ENCODE measurements around the gene SETDB1. TPM values are rescaled to one million over a fixed set of nuclear protein-coding genes. Genes with fewer than 3 reads are reported as not detected.

The SETDB1 gene
- total RNA-seq, 1 donor from 2014 or later: 28.6 TPM

DNA sequence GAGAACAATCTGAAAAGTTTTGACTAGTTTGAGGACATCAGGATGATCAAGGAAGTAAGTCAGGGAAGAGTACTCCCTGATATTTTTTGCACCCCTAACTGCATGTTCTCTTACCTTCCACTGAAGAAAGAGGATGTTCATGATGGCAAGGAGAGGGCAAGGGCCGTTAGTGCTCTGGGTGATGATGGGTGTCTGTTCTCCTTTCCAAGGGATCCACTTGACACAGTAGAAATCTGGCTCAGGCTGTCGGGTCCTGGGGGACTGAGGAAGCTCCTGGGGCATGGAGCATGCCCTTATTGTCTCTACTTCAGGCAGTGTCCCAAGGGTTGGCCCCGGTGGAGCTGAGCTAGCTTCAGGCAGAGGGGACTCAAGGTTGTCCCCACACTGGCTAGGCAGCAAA is 75.9 kb downstream of the SETDB1 start:
- no peak for DNase-seq (ENCODE audit: low read depth in 2 of 2)

DNA sequence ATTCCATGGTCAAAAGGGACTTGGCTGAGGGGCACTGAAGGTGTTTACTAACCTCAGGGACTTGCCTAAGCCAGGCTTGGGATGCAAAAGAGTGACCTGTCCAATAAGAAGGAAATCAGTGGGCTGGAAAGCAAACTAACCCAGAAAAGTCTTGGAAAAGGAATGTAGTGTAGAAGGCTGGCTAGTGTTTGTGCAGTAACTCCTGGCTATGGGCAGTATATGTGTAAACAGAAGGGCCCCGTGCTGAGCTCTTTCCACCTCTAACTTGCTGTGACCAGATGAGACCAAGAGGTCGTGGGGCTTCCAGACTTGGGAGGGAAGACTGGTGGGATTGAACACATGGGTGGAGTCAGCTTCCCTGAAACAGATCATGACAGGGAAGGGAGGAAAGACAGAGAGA is 76.4 kb downstream of the SETDB1 start:
- DNase-seq (ENCODE audit: low read depth in 2 of 2): no peak

DNA sequence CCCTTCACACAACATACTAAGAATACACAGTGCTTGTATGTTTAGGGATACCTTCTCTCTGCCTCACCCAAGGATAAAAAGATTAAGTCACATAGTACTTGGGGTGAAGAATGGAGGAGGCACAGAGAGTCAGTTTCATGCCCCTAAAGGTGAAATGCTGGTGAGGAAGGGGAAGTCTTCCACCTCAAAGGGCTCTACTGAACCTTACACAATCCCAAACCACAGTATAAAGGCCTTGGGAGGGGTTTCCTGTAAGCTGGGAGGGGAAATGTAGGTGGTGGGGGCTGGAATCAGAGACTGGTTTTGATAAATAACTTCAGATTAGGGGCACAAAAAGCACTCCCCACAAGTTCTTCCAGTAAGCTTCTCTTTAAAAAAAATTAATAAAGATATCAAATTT is 77.0 kb downstream of the SETDB1 start:
- no peak for DNase-seq (ENCODE audit: low read depth in 2 of 2)

DNA sequence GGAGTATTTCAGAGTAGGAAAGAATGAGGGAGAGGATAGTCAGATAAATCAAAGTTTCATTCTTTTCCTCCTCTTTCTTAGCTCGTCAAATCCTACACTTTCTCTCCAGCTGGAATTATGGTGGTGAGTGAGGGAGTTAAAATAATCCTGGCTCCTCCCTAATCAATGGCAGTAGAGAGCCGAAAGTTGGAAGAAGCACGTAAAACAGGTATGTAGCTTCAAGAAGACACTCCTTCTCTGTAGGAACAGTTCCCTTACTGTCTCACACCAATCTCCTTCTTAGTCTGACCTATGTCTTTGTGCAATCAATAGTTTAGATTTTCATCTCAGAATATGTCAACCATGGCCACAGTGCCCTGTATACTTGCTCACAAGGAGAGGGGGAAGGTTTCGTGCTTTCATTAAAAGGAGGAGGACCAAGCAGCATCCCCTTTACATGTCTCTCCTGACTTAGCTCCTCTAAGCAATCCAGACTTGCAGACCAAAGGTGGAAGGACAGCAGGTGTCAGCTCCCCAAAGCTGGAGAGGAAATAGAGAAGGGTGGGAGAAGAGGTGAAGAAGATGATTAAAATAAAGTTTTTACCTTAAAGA is 79.7 kb downstream of the SETDB1 start:
- no peak for DNase-seq (ENCODE audit: low read depth in 2 of 2)

DNA sequence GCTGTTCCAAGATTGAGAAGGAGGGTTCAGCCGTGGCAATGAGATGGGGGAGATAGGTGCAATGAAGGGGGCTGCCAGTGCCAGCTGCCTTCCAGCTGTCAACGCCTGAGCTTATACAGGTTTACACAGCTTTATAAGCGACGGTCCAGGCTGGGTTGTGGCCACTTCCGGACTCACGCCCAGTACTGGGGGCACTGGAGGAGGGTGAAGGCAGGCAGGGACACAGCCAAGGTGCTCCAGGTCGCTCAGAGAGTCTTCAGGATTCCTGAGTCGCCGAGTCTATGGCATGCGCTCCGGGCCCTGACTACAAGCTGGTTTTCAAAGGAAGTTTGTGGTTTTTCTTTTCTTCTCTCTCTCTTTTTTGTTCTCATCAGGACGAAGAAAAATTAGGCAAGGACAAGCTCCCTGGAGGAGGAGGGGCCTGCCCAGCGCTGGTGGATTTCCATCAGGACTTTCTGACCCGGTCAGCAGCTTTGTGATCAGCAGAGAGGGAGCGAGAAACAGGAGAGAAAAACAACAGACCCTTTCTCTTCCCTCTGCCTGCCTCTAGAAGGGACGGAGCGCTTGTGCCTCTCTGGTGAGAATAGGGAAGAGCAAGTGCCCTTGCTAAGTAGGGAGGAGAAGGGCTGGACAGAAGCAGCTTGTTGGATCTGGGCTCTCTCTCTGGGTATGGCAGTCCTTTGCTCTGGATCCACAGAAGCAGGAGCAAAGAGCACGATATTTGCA is 80.3 kb downstream of the SETDB1 start, which contains the start of gene MINDY1:
MINDY1 (minus strand) TSS at position 576 of the 726 bp plus-strand sequence. CDS start 4,285 bp downstream, outside the sequence.
- DNase-seq (ENCODE audit: low read depth in 2 of 2): peak; percentile 78 to 90

DNA sequence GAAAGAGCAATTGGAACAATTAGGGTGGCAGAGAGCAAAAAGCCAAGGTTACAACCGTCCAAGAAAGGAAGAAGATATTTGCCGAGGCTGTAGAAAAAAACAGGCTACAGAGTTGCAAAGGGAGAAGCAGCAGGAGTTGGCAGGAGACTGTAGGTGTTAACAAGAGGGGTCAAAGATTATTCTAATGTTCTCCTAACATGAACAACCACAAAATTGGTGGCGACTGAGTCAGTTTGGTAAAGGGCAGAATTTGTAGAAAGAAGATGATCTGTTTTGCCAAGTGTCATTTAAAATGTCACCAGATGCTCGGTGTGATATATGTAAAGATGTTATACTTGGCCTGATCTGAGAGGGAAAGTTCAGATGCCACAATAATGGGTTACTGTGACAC is 81.7 kb downstream of the SETDB1 start:
- no peak for DNase-seq (ENCODE audit: low read depth in 2 of 2)

DNA sequence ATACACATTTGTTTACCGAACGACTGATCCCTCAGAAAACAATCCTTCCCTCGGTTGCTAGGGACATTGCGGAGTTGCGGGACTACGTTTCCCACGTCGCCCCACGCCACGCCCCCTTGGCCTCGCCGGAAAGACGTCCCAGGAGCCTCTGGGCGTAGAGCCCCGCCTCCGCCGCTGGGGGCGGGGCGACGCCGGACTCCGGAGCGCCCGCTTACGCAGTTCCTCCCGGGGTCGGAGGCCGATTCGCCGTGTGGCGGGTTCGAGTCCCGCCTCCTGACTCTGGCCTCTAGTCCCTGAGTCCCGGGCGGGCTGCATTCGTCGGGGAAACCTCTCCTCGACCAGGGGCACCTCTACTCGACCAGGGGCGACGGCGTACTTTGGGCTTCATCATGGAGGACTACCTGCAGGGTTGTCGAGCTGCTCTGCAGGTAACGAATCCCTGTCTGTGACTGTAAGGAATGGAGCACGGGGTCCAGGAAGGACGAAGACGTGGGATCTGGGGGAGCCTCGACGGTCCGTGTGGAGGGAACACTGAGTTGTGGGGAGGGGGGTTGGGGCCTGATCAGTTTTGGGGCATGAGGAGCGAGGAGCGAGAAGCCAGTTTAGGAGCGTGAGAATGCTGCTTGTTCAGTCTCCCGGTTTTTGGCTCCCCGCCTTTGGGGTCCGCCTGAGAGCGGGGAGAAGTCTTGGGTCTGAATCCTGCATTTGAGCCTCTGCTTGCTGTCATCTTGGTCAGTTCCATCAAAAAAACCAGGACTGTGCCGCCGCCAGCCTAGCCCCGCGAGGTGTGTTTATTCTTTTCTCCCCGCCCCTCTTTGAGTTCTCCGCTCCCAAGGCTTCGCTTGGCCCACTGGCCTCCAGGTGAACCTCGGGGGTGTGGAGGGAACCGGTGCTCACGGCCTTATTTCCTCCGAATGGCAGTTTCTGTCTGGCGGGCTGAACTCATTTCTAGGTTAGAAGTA is 82.4 kb downstream of the SETDB1 start, which contains the start of gene PRUNE1:
PRUNE1 (plus strand) TSS at position 206 of the 962 bp plus-strand sequence; CDS start at position 390, 184 bp downstream.
- peak; percentile 99 for DNase-seq (ENCODE audit: low read depth in 2 of 2)

DNA sequence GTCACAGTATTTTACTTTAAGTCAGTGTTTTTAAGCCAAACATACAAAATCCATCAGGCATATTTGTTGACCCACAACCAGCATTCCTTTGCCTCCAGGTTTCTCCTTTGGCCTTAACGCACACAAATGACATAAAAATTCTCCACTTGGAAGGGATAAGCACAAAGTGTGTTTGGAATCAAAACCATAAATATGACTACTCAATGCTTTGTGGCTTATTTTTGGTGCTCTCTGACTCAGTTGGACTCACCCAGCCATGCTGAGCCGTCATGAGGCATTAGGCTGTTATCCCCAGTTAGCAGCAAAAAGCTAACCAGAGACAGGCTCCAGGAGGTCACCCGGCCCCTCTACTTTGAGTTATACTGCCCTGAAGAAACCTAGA is 83.0 kb downstream of the SETDB1 start:
- no peak for DNase-seq (ENCODE audit: low read depth in 2 of 2)

DNA sequence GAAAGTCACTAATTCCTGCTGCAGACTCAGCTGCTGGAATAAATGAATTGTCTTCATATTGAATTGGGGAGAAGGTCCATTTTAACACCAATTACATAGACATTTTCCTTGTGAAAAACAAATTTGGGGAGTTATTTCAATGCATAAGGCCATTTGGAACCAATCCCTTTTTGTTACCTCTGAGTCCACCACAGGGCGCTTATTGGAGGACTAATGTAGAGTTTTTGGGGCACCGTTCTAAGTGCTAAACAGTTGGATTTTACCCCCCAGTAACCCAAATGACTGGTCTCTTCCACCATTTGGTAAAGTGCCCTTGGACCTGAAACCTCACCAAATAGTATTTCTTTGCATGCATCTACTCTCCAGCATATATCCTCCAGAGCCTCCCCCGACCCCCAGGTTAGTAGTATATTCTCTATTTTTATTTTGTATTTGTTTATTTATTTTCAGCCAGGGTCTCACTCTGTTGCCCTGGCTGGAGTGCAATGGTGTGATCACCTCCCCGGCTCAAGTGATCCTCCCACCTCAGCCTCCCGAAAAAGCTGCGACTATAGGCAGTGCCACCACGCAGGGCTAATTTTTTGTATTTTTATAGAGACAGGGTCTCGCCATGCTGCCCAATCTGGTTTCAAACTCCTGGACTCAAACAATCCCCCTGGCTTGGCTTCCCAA is 83.6 kb downstream of the SETDB1 start:
- no peak for DNase-seq (ENCODE audit: low read depth in 2 of 2)

DNA sequence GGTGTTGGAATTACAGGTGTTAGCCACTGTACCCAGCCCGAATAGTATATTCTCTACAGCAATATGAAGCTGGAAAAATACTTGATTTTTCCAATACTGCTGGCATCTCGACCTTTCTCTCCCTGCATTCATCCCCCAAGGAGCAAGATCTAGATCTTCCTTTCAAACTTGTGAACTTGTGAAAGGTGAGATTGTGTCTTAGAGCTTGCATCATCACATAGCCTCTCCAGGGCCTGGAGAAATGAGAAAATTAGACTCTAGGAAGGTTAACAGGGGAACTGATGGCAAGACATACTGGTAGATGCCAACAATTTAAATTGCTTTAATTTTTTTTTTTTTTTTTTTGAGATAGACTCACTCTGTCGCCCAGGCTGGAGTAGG is 84.2 kb downstream of the SETDB1 start:
- DNase-seq (ENCODE audit: low read depth in 2 of 2): no peak

DNA sequence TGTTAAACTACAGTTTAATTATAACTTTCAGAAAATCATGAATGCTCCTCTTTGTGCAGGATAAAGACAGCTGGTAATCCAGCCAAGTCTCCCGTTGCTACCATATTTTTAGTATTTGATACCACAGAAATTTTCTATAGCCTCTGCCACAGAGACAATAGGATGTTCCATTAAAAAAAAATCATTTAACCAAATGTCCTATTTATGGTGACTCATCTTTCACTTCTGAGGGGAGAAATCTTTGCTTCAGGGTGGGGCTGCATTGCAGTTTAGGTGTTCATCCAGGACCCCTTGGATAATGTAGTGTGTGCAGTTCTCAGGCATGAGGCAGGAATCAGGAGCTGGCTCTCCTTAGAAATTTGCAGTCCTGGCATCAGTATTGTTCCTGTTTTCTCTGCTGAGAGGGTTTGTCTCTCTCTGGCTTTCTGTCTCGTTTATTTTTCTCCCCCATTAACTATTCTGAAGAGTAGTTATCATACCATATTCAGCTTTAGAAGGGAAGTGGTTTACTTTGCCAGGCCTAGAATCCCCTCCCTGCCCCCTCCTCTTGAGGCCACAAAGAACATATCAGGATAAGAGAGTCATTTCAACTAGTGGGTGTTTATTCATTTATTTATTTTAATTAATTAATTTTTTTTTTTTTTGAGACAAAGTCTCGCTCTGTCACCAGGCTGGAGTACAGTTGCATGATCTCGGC is 85.1 kb downstream of the SETDB1 start:
- no peak for DNase-seq (ENCODE audit: low read depth in 2 of 2)

DNA sequence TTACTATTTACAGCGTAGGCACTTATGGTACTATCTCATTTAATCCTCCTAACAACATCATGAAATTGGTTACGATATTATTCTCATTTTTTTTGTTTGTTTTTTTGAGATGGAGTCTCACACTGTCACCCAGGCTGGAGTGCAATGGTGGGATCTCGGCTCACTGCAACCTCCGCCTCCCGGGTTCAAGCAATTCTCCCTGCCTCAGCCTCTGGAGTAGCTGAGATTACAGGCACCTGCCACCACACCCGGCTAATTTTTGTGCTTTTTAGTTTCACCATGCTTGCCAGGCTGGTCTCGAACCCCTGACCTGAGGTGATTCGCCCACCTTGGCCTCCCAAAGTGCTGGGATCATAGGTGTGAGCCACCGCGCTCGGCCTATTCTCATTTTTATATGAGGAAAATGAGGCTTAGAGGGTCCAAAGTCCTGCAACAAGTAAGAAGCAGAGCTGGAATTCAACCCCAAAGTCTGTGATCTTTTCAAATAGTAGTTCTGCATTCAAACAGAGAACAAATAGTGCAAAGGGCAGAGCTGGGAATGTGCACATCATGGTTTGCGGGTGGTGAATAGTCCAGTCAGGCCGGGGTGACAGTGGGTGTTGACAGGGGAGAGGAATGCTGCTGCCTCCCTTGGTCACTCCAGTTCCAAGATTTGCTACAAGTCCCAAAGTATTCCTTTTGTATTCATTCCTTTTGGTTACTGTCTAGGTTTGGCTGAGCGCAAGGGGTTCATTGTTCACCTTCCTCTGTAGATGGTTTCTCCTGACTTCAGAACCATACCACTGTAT is 86.7 kb downstream of the SETDB1 start:
- DNase-seq (ENCODE audit: low read depth in 2 of 2): no peak

DNA sequence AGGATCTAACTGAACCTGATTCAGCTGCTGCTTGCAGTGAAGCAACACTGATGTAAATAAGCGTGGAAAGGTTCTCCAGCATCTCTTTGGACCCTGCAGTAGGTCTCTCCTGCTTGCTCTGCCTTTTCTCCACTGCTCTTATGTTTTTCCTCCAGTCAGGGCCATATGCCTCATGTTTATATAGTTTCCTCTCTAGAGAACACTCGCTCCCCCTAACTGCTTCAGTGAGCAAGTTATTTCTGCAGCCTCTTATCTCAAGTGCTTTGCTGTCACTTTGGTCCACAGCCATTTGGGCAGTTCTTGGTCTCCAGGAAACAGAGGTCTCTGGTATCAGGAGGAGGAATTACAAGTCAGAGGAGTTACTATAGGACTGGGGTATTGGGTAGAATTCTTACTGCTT is 87.4 kb downstream of the SETDB1 start:
- no peak for DNase-seq (ENCODE audit: low read depth in 2 of 2)

Other genes starting within 250 kb of the SETDB1 start
- gene GOLPH3L, start 229.2 kb upstream of the SETDB1 start, total RNA-seq: 9.1 and 10.0 TPM in 2 replicates
- 0.20 TPM in 1 of 2 replicates, not detected in the other for gene HORMAD1, start 205.5 kb upstream of the SETDB1 start, total RNA-seq
- gene CTSS, start 160.6 kb upstream of the SETDB1 start, total RNA-seq: 31.4 and 38.3 TPM in 2 replicates
- 0.60 and 0.65 TPM in 2 replicates for gene CTSK, start 118.1 kb upstream of the SETDB1 start, total RNA-seq
- gene ARNT, start 49.8 kb upstream of the SETDB1 start, total RNA-seq: 12.9 and 19.0 TPM in 2 replicates
- not detected in 2 replicates for gene CTXND2, start 39.2 kb upstream of the SETDB1 start, total RNA-seq
- 66.7 and 97.4 TPM in 2 replicates for gene CERS2, start 48.5 kb downstream of the SETDB1 start, total RNA-seq
- gene ANXA9, start 55.9 kb downstream of the SETDB1 start, total RNA-seq: not detected in 2 replicates
- 7.6 and 9.9 TPM in 2 replicates for gene MINDY1, start 80.5 kb downstream of the SETDB1 start, total RNA-seq
- 3.5 and 5.6 TPM in 2 replicates for gene PRUNE1, start 82.1 kb downstream of the SETDB1 start, total RNA-seq
- gene BNIPL, start 110.2 kb downstream of the SETDB1 start, total RNA-seq: under 0.01 and 0.20 TPM in 2 replicates
- gene C1orf56, start 121.4 kb downstream of the SETDB1 start, total RNA-seq: 0.79 and 0.87 TPM in 2 replicates
- 40.5 and 54.8 TPM in 2 replicates for gene CDC42SE1, start 133.3 kb downstream of the SETDB1 start, total RNA-seq
- 1.4 and 2.8 TPM in 2 replicates for gene MLLT11, start 134.0 kb downstream of the SETDB1 start, total RNA-seq
- 3.3 and 5.4 TPM in 2 replicates for gene GABPB2, start 144.4 kb downstream of the SETDB1 start, total RNA-seq
- gene SEMA6C, start 220.3 kb downstream of the SETDB1 start, total RNA-seq: 4.8 and 12.7 TPM in 2 replicates
- gene TNFAIP8L2, start 230.3 kb downstream of the SETDB1 start, total RNA-seq: 0.20 TPM in 1 of 2 replicates, not detected in the other
- gene LYSMD1, start 239.5 kb downstream of the SETDB1 start, total RNA-seq: 2.0 and 5.0 TPM in 2 replicates
- gene SCNM1, start 239.8 kb downstream of the SETDB1 start, total RNA-seq: 16.3 and 26.8 TPM in 2 replicates
- gene TMOD4, start 249.6 kb downstream of the SETDB1 start, total RNA-seq: not detected in 2 replicates